Mesenchymal stem cell (in vitro differentiated cells and primary cell): ENCODE measurements around the gene PRR13. TPM values are rescaled to one million over a fixed set of nuclear protein-coding genes. Genes with fewer than 3 reads are reported as not detected.
"Not testable (repeated sequence)": the region's sequence is repeated elsewhere in the genome, so short reads cannot be mapped to it uniquely, and the experiment has no call there.

ENCODE experiments used
- DNase-seq: peaks from one replicate; pipeline ENCODE4 v3.0.0-alpha.2; 2013
- H2AFZ ChIP-seq: one replicate; pipeline ENCODE4 v1.6.1; 2013; ENCODE audit warnings: low read depth, mild to moderate bottlenecking, control low read depth, inconsistent platforms, low read length, moderate library complexity
- H2AK5ac ChIP-seq: 2 replicates; pipeline ENCODE4 v1.6.1; 2013; ENCODE audit warnings: low read length, moderate library complexity, mild to moderate bottlenecking, inconsistent platforms; ENCODE audit not compliant: severe bottlenecking
- H2BK120ac ChIP-seq: one replicate; pipeline ENCODE4 v1.6.1; 2013; ENCODE audit warnings: low read depth, mild to moderate bottlenecking, inconsistent platforms, low read length, moderate library complexity
- H2BK12ac ChIP-seq, 2 experiments: one replicate each; pipeline ENCODE4 v1.6.1; 2013; ENCODE audit warnings: inconsistent platforms in 2 of 2, low read length in 2 of 2, mild to moderate bottlenecking in 2 of 2, moderate library complexity in 2 of 2, control low read depth in 1 of 2
- H2BK15ac ChIP-seq: one replicate; pipeline ENCODE4 v1.6.1; 2013; ENCODE audit warnings: mild to moderate bottlenecking, low read depth, inconsistent platforms; ENCODE audit not compliant: poor library complexity, severe bottlenecking
- H2BK5ac ChIP-seq: 2 replicates; pipeline ENCODE4 v1.6.1; 2013; ENCODE audit warnings: low read depth, mild to moderate bottlenecking, low read length, control low read depth, inconsistent platforms; ENCODE audit not compliant: poor library complexity, severe bottlenecking
- H3K14ac ChIP-seq, 2 experiments: one replicate each; pipeline ENCODE4 v1.6.1; 2013; ENCODE audit warnings: inconsistent platforms in 2 of 2, low read length in 2 of 2, control low read depth in 1 of 2, mild to moderate bottlenecking in 1 of 2, moderate library complexity in 1 of 2
- H3K18ac ChIP-seq, 2 experiments: one replicate each; pipeline ENCODE4 v1.6.1; 2013; ENCODE audit warnings: inconsistent platforms in 2 of 2, low read length in 2 of 2, control low read depth in 1 of 2, low read depth in 1 of 2, mild to moderate bottlenecking in 1 of 2
- H3K23ac ChIP-seq, 2 experiments: one replicate each; pipeline ENCODE4 v1.6.1; 2013; ENCODE audit warnings: inconsistent platforms in 2 of 2, low read length in 2 of 2, mild to moderate bottlenecking in 2 of 2, moderate library complexity in 2 of 2, control low read depth in 1 of 2
- H3K27ac ChIP-seq: 2 replicates; pipeline ENCODE4 v1.5.1; 2013; ENCODE audit warnings: mild to moderate bottlenecking, moderate library complexity, low read length, control low read depth, inconsistent platforms; ENCODE audit not compliant: poor library complexity, severe bottlenecking
- H3K27me3 ChIP-seq, 2 experiments: 2 replicates each; pipeline versions ENCODE4 v1.6.1 to v1.7.0; 2013; ENCODE audit warnings: low read length in 2 of 2, mild to moderate bottlenecking in 2 of 2, moderate library complexity in 2 of 2, control low read depth in 1 of 2, inconsistent platforms in 1 of 2; ENCODE audit not compliant: control insufficient read depth in 1 of 2, insufficient read depth in 1 of 2
- H3K36me3 ChIP-seq, 2 experiments: 2 replicates each; pipeline versions ENCODE4 v1.6.1 to v1.7.0; 2013; ENCODE audit warnings: low read length in 2 of 2, control low read depth in 1 of 2, inconsistent platforms in 1 of 2, low read depth in 1 of 2, mild to moderate bottlenecking in 1 of 2; ENCODE audit not compliant: insufficient read depth in 2 of 2, control insufficient read depth in 1 of 2
- H3K4ac ChIP-seq, 2 experiments: one replicate each; pipeline ENCODE4 v1.6.1; 2013; ENCODE audit warnings: inconsistent platforms in 2 of 2, low read length in 2 of 2, mild to moderate bottlenecking in 2 of 2, moderate library complexity in 2 of 2, control low read depth in 1 of 2, low read depth in 1 of 2
- H3K4me1 ChIP-seq: 2 replicates; pipeline ENCODE4 v1.6.1; 2013; ENCODE audit warnings: low read depth, low read length, control low read depth; ENCODE audit not compliant: control insufficient read depth, insufficient read depth
- H3K4me2 ChIP-seq: 2 replicates; pipeline ENCODE4 v1.6.1; 2013; ENCODE audit warnings: low read length, mild to moderate bottlenecking, inconsistent platforms; ENCODE audit not compliant: poor library complexity, severe bottlenecking
- H3K4me3 ChIP-seq, 2 experiments: 2 replicates each; pipeline versions ENCODE4 v1.5.1 to v1.7.0; 2013; ENCODE audit warnings: low read length in 2 of 2, mild to moderate bottlenecking in 2 of 2, control low read depth in 1 of 2, low read depth in 1 of 2; ENCODE audit not compliant: insufficient read depth in 1 of 2
- H3K79me1 ChIP-seq: replicated peaks from 2 replicates; pipeline ENCODE4 v1.6.1; 2013; ENCODE audit warnings: mild to moderate bottlenecking, control low read depth, low read length, inconsistent platforms; ENCODE audit not compliant: poor library complexity, severe bottlenecking
- H3K9ac ChIP-seq: 2 replicates; pipeline ENCODE4 v1.7.0; 2013; ENCODE audit warnings: mild to moderate bottlenecking, low read length, moderate library complexity
- H3K9me3 ChIP-seq: 2 replicates; pipeline ENCODE4 v1.7.0; 2013; ENCODE audit warnings: mild to moderate bottlenecking, low read length; ENCODE audit not compliant: control insufficient read depth
- H4K8ac ChIP-seq: one replicate; pipeline ENCODE4 v1.6.1; 2013; ENCODE audit warnings: inconsistent platforms, mild to moderate bottlenecking, low read length, moderate library complexity
- H4K91ac ChIP-seq: one replicate; pipeline ENCODE4 v1.6.1; 2013; ENCODE audit warnings: mild to moderate bottlenecking, low read length, inconsistent platforms
- WGBS: methylation state at CpG from one replicate; pipeline ENCODE4 v1.1.7; 2013; ENCODE audit warnings: mixed read lengths; 5-methylcytosine and 5-hydroxymethylcytosine counted together
- polyA plus RNA-seq, 2 experiments: library from polyadenylated mRNA; stranded (reverse); fragments of 200-250 nt; gene quantifications; one replicate each; pipeline ENCODE4 v1.2.3, GENCODE V29; 2013

PRR13 gene, protein sequence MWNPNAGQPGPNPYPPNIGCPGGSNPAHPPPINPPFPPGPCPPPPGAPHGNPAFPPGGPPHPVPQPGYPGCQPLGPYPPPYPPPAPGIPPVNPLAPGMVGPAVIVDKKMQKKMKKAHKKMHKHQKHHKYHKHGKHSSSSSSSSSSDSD
- 326 TPM for polyA plus RNA-seq (2013, experiment 1 of 2)
- 326 TPM for polyA plus RNA-seq (2013, experiment 2 of 2)

DNA sequence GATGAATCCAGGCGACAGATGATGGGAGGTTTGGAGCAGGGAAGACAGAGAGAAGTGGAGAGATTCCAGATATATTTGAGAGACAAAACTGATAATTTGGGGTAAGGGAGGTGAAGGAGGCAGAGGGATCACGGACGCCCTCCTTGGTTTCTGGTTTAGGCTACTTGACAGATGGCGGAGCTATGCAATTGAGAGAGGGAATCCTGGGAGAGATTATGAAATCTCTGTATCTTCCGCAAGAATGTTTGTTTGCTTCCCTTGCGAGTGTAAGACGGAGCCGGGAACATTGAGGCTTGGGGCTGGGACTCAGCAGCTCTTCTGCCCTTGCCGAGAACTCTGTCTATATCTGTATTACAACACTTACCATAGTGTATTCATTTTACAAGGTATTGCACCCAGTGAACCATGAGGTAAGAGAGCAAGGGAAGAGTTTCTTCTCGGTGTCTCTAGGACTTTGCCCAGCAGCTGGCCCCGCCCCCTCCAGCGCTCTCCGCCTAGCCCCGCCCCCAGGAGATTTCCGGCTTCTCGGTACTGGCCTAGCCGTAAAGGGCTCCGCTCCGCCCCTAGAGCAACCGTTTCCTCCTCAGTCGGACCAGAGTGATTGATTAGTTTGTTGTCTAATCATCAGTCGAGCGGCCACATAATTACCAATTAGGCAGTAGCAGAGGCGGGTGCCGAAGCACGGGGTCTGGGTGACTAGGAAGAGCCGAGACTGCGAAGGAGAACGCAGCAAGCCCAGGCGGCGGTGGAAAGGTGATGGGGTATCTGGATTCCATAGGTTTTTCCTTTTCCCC, at the start of gene PRR13:
TSS of gene PRR13 (plus strand) at position 695 of the 794 bp plus-strand sequence. CDS start 981 bp downstream, outside the sequence.
- Histone ChIP-seq H3K9ac (peak within 1 kb of the TSS; percentile 96), H3K14ac (peak within 1 kb of the TSS in 1 of 2 experiments; percentile 36), H3K9me3 (no peaks in the 10 kb centered on the region), H2BK120ac (peak within 1 kb of the TSS; percentile 15), H3K27ac (peak within 1 kb of the TSS; percentile 84), H3K4me1 (peaks cover 16% of the 10 kb centered on the region), H3K4me2 (peak within 1 kb of the TSS; percentile 75), H2BK15ac (peak within 1 kb of the TSS; percentile 98), H4K91ac (no peak within 1 kb of the TSS), H3K18ac (peak within 1 kb of the TSS; percentile 67 to 73), H2AK5ac (peak within 1 kb of the TSS; percentile 93), H3K23ac (no peak within 1 kb of the TSS), H2BK12ac (peak within 1 kb of the TSS; percentile 63 to 71), H4K8ac (peak within 1 kb of the TSS; percentile 49), H3K4ac (peak within 1 kb of the TSS; percentile 47 to 77), H3K79me1 (peaks cover 4% of the 10 kb centered on the region), H3K36me3 (peaks cover 4 to 31% of the 10 kb centered on the region in 2 experiments), H2AFZ (no peak within 1 kb of the TSS), H3K4me3 (peak within 1 kb of the TSS; percentile 54 to 91), H2BK5ac (peak within 1 kb of the TSS; percentile 36), H3K27me3 (no peaks in the 10 kb centered on the region)
- DNase-seq = peak; percentile 100
- WGBS = 4% methylated on average over 30 of the region's 31 CpGs

DNA sequence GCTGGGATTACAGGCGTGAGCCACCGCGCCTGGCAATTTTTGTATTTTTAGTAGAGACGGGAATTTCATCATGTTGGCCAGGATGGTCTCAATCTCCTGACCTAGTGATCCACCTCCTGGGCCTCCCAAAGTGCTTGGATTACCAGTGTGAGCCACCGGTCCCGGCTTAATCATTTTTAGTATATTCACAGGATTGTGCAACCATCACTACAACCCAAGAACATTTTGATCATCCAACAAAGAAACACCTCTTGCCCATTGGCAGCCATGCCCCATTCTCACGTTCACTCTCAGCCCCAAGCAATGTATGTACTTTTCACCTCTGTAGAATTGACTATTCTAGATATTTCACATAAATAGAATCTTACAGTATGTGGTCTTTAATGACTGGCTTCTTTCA, 41.6 kb upstream of the PRR13 start:
- 98% methylated on average over 7 of the region's 7 CpGs for WGBS
- H2AK5ac ChIP-seq = no peak overlapping the region
- no peak overlapping the region for H3K27ac ChIP-seq
- H3K18ac ChIP-seq = no peak overlapping the region
- peaks cover 22 to 26% of the 10 kb centered on the region in 2 experiments for H3K36me3 ChIP-seq
- H3K14ac ChIP-seq = no peak overlapping the region
- no peak overlapping the region for H2BK5ac ChIP-seq
- no peak overlapping the region for H3K4ac ChIP-seq
- H3K4me1 ChIP-seq = no peaks in the 10 kb centered on the region
- no peak overlapping the region for H2AFZ ChIP-seq
- no peak overlapping the region for H3K4me3 ChIP-seq
- peaks cover 13% of the 10 kb centered on the region for H3K79me1 ChIP-seq
- H3K9me3 ChIP-seq = no peaks in the 10 kb centered on the region
- no peak overlapping the region for H2BK15ac ChIP-seq
- DNase-seq = no peak
- H3K23ac ChIP-seq = no peak overlapping the region
- no peak overlapping the region for H2BK120ac ChIP-seq
- H4K8ac ChIP-seq = no peak overlapping the region
- H4K91ac ChIP-seq = no peak overlapping the region
- no peaks in the 10 kb centered on the region for H3K27me3 ChIP-seq
- H3K4me2 ChIP-seq = no peak overlapping the region
- no peak overlapping the region for H3K9ac ChIP-seq
- no peak overlapping the region for H2BK12ac ChIP-seq

DNA sequence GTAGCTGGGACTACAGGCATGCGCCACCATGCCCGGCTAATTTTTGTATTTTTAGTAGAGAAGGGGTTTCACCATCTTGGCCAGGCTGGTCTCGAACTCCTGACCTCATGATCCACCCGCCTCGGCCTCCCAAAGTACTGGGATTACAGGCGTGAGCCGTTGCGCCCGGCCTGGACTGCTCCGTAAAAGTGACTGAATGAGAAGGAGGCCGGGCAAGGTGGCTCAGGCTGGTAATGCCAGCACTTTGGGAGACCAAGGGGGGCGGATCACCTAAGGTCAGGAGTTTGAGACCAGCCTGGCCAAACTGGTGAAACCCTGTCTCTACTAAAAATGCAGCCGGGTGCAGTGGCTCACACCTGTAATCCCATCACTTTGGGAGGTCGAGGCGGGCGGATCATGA, 39.2 kb upstream of the PRR13 start:
- H3K4ac ChIP-seq, H3K4me3 ChIP-seq, H3K14ac ChIP-seq, H3K18ac ChIP-seq, H3K23ac ChIP-seq, H3K9me3 ChIP-seq, H2BK15ac ChIP-seq, H3K27ac ChIP-seq, DNase-seq, H4K8ac ChIP-seq, H3K4me2 ChIP-seq, H2BK5ac ChIP-seq, H2BK120ac ChIP-seq, H2AK5ac ChIP-seq, H3K27me3 ChIP-seq, H2BK12ac ChIP-seq, H3K4me1 ChIP-seq, H4K91ac ChIP-seq, H3K9ac ChIP-seq, H2AFZ ChIP-seq: not testable (repeated sequence)
- 97% methylated on average over 16 of the region's 16 CpGs for WGBS
- H3K79me1 ChIP-seq = peaks cover 20% of the 10 kb centered on the region
- peaks cover 16 to 29% of the 10 kb centered on the region in 2 experiments for H3K36me3 ChIP-seq

DNA sequence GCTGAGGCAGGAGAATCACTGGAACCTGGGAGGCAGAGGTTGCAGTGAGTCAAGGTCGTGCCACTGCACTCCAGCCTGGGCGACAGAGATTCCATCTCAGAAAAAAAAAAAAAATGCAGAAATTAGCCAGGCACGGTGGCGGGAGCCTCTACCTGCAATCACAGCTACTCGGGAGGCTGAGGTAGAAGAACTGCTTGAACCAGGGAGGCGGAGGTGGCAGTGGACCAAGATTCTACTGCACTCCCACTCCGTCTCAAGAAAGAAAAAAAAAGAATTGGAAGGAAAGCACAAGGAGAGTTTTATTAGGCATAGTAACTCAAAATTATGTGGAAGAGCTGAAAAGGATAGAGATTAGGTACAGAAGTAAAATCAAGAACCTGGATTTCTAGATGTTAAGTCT, 38.7 kb upstream of the PRR13 start:
- Histone ChIP-seq H2BK15ac (no peak overlapping the region), H4K91ac (no peak overlapping the region), H2BK5ac (no peak overlapping the region), H3K4me1 (no peaks in the 10 kb centered on the region), H3K9me3 (no peaks in the 10 kb centered on the region), H2BK120ac (no peak overlapping the region), H3K4me2 (no peak overlapping the region), H2AFZ (no peak overlapping the region), H3K4ac (no peak overlapping the region), H3K27ac (no peak overlapping the region), H3K79me1 (peaks cover 20% of the 10 kb centered on the region), H3K9ac (no peak overlapping the region), H3K4me3 (no peak overlapping the region), H2BK12ac (no peak overlapping the region), H3K14ac (no peak overlapping the region), H3K18ac (no peak overlapping the region), H3K23ac (no peak overlapping the region), H3K27me3 (no peaks in the 10 kb centered on the region), H4K8ac (no peak overlapping the region), H2AK5ac (no peak overlapping the region), H3K36me3 (peaks cover 16 to 30% of the 10 kb centered on the region in 2 experiments)
- DNase-seq = no peak
- WGBS = 100% methylated on average over 7 of the region's 7 CpGs
